K562 (cell line): Measurements from ENCODE around the gene TAPBPL. TPM values are rescaled to one million over a fixed set of nuclear protein-coding genes. Genes with fewer than 3 reads are reported as not detected.

Experiments
- ATAC-seq: fragments of 200-7000 bp; cut with Tn5 transposase; 3 replicates; pipeline ENCODE4 v1.9.1; 2020; ENCODE audit warnings: moderate library complexity
- BruUV-seq: library from RNA; stranded (reverse); fragments of 400-500 nt; replicated peaks from 2 replicates; lab custom pipeline; 2021; lab: Mats Ljungman, UMichigan
- CTCF ChIA-PET: fragments of 300-600 bp; formaldehyde crosslinking; extraction: SDS; loops from one replicate; lab custom pipeline; 2021; ENCODE audit warnings: low intra/inter-chr PET ratio; lab: Yijun Ruan, JAX
- POLR2A ChIA-PET: fragments of 300-600, 350-650 bp; sonication (Branson Sonifier 250); formaldehyde crosslinking; extraction: SDS; loops from one replicate; lab custom pipeline; 2021; ENCODE audit warnings: antibody characterized with exemption, inconsistent platforms; lab: Yijun Ruan, JAX
- DNase-seq, 4 experiments: peaks; one replicate each; pipeline versions ENCODE4 v3.0.0 to v3.0.0-alpha.2; 2011 to 2018; ENCODE audit warnings: low spot score in 3 of 4, mixed read lengths in 3 of 4; ENCODE audit errors: extremely low read depth in 1 of 4
- FAIRE-seq: peaks from 2 replicates; lab custom pipeline; 2011; peaks lifted over from hg19 to GRCh38; lab: Jason Lieb, UNC
- H2AFZ ChIP-seq: 2 replicates; pipeline ENCODE4 v1.6.0; 2011; ENCODE audit warnings: low read depth, low read length, control low read depth, inconsistent platforms
- H3K27ac ChIP-seq: fragments of 200-600 bp; 3 replicates; pipeline ENCODE4 v1.8.0; 2011; ENCODE audit warnings: low read depth, mild to moderate bottlenecking, control low read depth, inconsistent platforms, low read length, moderate library complexity, mixed read lengths; ENCODE audit errors: extremely low read depth
- H3K27me3 ChIP-seq, 2 experiments: fragments of 300-600 bp in 1 of 2; 2 replicates in 1 of 2; 3 replicates in 1 of 2; pipeline versions ENCODE4 v1.6.0 to v1.8.0; 2011; ENCODE audit warnings: inconsistent platforms in 2 of 2, low read length in 2 of 2, mild to moderate bottlenecking in 1 of 2, mixed read lengths in 1 of 2, moderate library complexity in 1 of 2; ENCODE audit not compliant: control insufficient read depth in 2 of 2, insufficient read depth in 2 of 2
- H3K36me3 ChIP-seq: fragments of 300-600 bp; 3 replicates; pipeline ENCODE4 v1.8.0; 2011; ENCODE audit warnings: mild to moderate bottlenecking, low read length, inconsistent platforms; ENCODE audit not compliant: control insufficient read depth, insufficient read depth
- H3K4me1 ChIP-seq, 2 experiments: fragments of 200-600 bp in 1 of 2; replicated peaks in 1 of 2; 2 replicates in 1 of 2; 3 replicates in 1 of 2; pipeline versions ENCODE4 v1.5.1 to v1.8.0; 2011; ENCODE audit warnings: inconsistent platforms in 2 of 2, low read length in 2 of 2, mild to moderate bottlenecking in 1 of 2, mixed read lengths in 1 of 2, moderate library complexity in 1 of 2; ENCODE audit not compliant: control insufficient read depth in 2 of 2, insufficient read depth in 2 of 2
- H3K4me2 ChIP-seq: 2 replicates; pipeline ENCODE4 v1.6.1; 2011; ENCODE audit warnings: low read length, control low read depth, inconsistent platforms, mixed read lengths; ENCODE audit not compliant: insufficient read depth
- H3K4me3 ChIP-seq: fragments of 200-600 bp; sonication (generic), shearing (Covaris generic); 2 replicates; pipeline ENCODE4 v1.5.1; 2016; ENCODE audit warnings: control low read depth, inconsistent platforms
- H3K79me2 ChIP-seq: fragments of 200-600 bp; 3 replicates; pipeline ENCODE4 v1.8.0; 2011; ENCODE audit warnings: low read length, inconsistent platforms; ENCODE audit not compliant: control insufficient read depth, insufficient read depth
- H3K9ac ChIP-seq, 2 experiments: 2 replicates each; pipeline versions ENCODE4 v1.6.0 to v1.6.1; 2011; ENCODE audit warnings: low read depth in 2 of 2, low read length in 2 of 2, control low read depth in 1 of 2, inconsistent platforms in 1 of 2, mild to moderate bottlenecking in 1 of 2, mixed read lengths in 1 of 2; ENCODE audit not compliant: insufficient read depth in 1 of 2
- H3K9me1 ChIP-seq: one replicate; pipeline ENCODE4 v1.6.0; 2011; ENCODE audit warnings: inconsistent platforms, mild to moderate bottlenecking, low read length, moderate library complexity; ENCODE audit not compliant: control insufficient read depth, insufficient read depth
- H3K9me3 ChIP-seq: replicated peaks from 2 replicates; pipeline ENCODE4 v1.5.1; 2011; ENCODE audit warnings: low read depth, low read length, inconsistent platforms; ENCODE audit not compliant: control insufficient read depth, insufficient read depth
- H4K20me1 ChIP-seq: replicated peaks from 2 replicates; pipeline ENCODE4 v1.6.1; 2011; ENCODE audit warnings: low read length, inconsistent platforms, mixed read lengths; ENCODE audit not compliant: control insufficient read depth, insufficient read depth
- FOXA3 ChIP-seq, 2 experiments: fragments of 450-650 bp in 1 of 2; sonication (generic) in 1 of 2; formaldehyde crosslinking; IDR thresholded peaks in 1 of 2; conservative IDR thresholded peaks in 1 of 2; 2 replicates each; pipeline versions ENCODE4 v1.4.0 to v1.8.0; 2020 to 2022; ENCODE audit warnings: mild to moderate bottlenecking in 2 of 2, missing genetic modification reagents in 1 of 2
- GATAD2A ChIP-seq: fragments of 450-650 bp; IDR thresholded peaks from 2 replicates; pipeline ENCODE4 v1.6.1; 2017
- JUN ChIP-seq, 2 experiments: sonication (generic) in 1 of 2; formaldehyde crosslinking in 1 of 2; IDR thresholded peaks; 2 replicates each; pipeline versions ENCODE4 v1.6.1 to v1.8.0; 2012 to 2022; ENCODE audit warnings: borderline replicate concordance in 2 of 2, mild to moderate bottlenecking in 2 of 2, improper control_type of control experiment in 1 of 2, low read depth in 1 of 2, low read length in 1 of 2, missing genetic modification reagents in 1 of 2
- KLF10 ChIP-seq: fragments of 250-450 bp; sonication (Bioruptor Pico); IDR thresholded peaks from 2 replicates; pipeline ENCODE4 v1.6.1; 2021; ENCODE audit warnings: matching md5 sums
- MAFF ChIP-seq: IDR thresholded peaks from 2 replicates; pipeline ENCODE4 v1.6.1; 2012; ENCODE audit warnings: low read length, improper control_type of control experiment
- SMC3 ChIP-seq: conservative IDR thresholded peaks from 2 replicates; pipeline ENCODE4 v1.6.1; 2011; ENCODE audit warnings: low read depth, low read length, improper control_type of control experiment; ENCODE audit not compliant: insufficient read depth
- WGBS: fragments of 100-300 bp; shearing (Covaris generic); methylation state at CpG from one replicate; pipeline ENCODE4 v1.1.6; 2016; ENCODE audit warnings: low coverage, mixed read lengths; ENCODE audit not compliant: insufficient coverage; ENCODE audit errors: missing lambda C conversion rate; 5-methylcytosine and 5-hydroxymethylcytosine counted together
- in situ Hi-C: fragments of 300-500 bp; cut with MboI; formaldehyde crosslinking; loops from 4 replicates; pipeline ENCODE4 v1.15.0; 2018; ENCODE audit warnings: inconsistent platforms, mixed read lengths
- intact Hi-C: fragments of 100-400 bp; cut with micrococcal nuclease; formaldehyde crosslinking; loops from 2 replicates; pipeline ENCODE4 v1.14.2; 2022
- polyA plus RNA-seq, 8 experiments: library from polyadenylated mRNA; depleted of rRNA in 4 of 8; stranded (reverse) in 5 of 8; unstranded in 3 of 8; fragments of >200 nt; fragmentation: Nextera tagmentation in 2 of 8; fragmentation: Illumina TruSeq in 1 of 8; extraction: Ambion mirVana in 2 of 8; extraction: Trizol in 1 of 8; gene quantifications; 2 replicates each; pipeline versions ENCODE4 v1.2.1 to v1.2.3, GENCODE V29; 2011 to 2014; ENCODE audit warnings: inconsistent platforms in 1 of 8, missing spikeins in 1 of 8
- total RNA-seq, 7 experiments: library from RNA; depleted of rRNA in 6 of 7; stranded (reverse); fragments of >200 nt in 6 of 7; fragmentation: Illumina TruSeq in 2 of 7; extraction: Trizol in 2 of 7; gene quantifications; 2 replicates each; pipeline versions ENCODE4 v1.2.1 to v1.2.3, GENCODE V29; 2011 to 2021; ENCODE audit warnings: low replicate concordance in 1 of 7
- TF ChIP-seq, protein P1 (sequence below): fragments of 250-450 bp; sonication (Bioruptor Pico); IDR thresholded peaks from 2 replicates; pipeline ENCODE4 v1.4.0; 2020; ENCODE audit warnings: mild to moderate bottlenecking
- TF ChIP-seq, protein P2 (sequence below): sonication (generic); formaldehyde crosslinking; IDR thresholded peaks from 2 replicates; pipeline ENCODE4 v1.8.1; 2023; ENCODE audit warnings: missing genetic modification reagents, mild to moderate bottlenecking, borderline replicate concordance
- TF ChIP-seq, protein P3 (sequence below): fragments of 250-450 bp; sonication (Bioruptor Pico); IDR thresholded peaks from 2 replicates; pipeline ENCODE4 v1.5.0; 2021; ENCODE audit warnings: mild to moderate bottlenecking, borderline replicate concordance

The TAPBPL gene
- total and polyA plus RNA-seq, 9 of the 15 experiments (the other 6 are each of a cell fraction or from before 2014, with no cell fraction given) = 0.29 to 1.6 (median 0.45) TPM

DNA sequence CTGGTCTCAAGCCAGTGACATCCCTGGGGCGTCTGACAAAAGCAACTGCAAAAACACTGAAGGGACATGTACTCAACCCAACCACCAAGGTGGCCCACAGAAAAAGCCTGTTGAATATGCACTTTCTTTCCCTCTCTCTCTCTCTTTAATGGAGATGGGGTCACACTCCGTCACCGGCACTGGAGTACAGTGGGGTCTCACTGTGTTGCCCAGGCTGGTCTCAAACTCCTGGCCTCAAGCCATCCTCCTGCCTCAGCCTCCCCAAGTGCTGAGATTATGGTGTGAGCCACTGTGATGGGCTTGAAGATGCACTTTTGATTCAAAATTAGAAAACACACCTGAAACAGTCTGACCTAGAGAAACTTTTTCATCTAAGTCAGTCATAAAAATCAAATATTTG lies 14.3 kb upstream of the TAPBPL start:
- no peaks in the 10 kb centered on the region for H3K9me3 ChIP-seq
- H4K20me1 ChIP-seq = no peaks in the 10 kb centered on the region
- no peaks in the 10 kb centered on the region for H3K27me3 ChIP-seq
- no peak overlapping the region for H3K9ac ChIP-seq
- POLR2A ChIA-PET = no interaction called here
- H3K79me2 ChIP-seq = no peaks in the 10 kb centered on the region
- BruUV-seq = no TSS peak
- no peaks in the 10 kb centered on the region; a peak in 2 of 5 replicates for H3K4me1 ChIP-seq
- no peak for ATAC-seq
- FAIRE-seq = no peak
- DNase-seq = no peak
- intact Hi-C loops = no loop called here
- no peak overlapping the region for H3K4me3 ChIP-seq
- 67% methylated on average over 3 of the region's 3 CpGs for WGBS
- H3K36me3 ChIP-seq = no peaks in the 10 kb centered on the region
- no peak overlapping the region for H3K27ac ChIP-seq
- no peak overlapping the region for H3K4me2 ChIP-seq
- H3K9me1 ChIP-seq = no peaks in the 10 kb centered on the region
- TF ChIP-seq MAFF (no peak), FOXA3 (CRISPR knock-in tag; conservative IDR thresholded peaks at IDR 0.05 in 1 of 2, IDR thresholded peaks at IDR 0.05 in 1 of 2) (no peak), SMC3 (no peak), JUN (IDR thresholded peaks at IDR 0.05; ENCODE audit: borderline replicate concordance, low read depth, low read length) (no peak), JUN (CRISPR knock-in tag; IDR thresholded peaks at IDR 0.05; ENCODE audit: borderline replicate concordance) (no peak), GATAD2A (no peak), KLF10 (no peak)
- TF ChIP-seq, protein P1, sequence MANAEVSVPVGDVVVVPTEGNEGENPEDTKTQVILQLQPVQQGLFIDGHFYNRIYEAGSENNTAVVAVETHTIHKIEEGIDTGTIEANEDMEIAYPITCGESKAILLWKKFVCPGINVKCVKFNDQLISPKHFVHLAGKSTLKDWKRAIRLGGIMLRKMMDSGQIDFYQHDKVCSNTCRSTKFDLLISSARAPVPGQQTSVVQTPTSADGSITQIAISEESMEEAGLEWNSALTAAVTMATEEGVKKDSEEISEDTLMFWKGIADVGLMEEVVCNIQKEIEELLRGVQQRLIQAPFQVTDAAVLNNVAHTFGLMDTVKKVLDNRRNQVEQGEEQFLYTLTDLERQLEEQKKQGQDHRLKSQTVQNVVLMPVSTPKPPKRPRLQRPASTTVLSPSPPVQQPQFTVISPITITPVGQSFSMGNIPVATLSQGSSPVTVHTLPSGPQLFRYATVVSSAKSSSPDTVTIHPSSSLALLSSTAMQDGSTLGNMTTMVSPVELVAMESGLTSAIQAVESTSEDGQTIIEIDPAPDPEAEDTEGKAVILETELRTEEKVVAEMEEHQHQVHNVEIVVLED (CRISPR knock-in tag) = no peak
- TF ChIP-seq, protein P2, sequence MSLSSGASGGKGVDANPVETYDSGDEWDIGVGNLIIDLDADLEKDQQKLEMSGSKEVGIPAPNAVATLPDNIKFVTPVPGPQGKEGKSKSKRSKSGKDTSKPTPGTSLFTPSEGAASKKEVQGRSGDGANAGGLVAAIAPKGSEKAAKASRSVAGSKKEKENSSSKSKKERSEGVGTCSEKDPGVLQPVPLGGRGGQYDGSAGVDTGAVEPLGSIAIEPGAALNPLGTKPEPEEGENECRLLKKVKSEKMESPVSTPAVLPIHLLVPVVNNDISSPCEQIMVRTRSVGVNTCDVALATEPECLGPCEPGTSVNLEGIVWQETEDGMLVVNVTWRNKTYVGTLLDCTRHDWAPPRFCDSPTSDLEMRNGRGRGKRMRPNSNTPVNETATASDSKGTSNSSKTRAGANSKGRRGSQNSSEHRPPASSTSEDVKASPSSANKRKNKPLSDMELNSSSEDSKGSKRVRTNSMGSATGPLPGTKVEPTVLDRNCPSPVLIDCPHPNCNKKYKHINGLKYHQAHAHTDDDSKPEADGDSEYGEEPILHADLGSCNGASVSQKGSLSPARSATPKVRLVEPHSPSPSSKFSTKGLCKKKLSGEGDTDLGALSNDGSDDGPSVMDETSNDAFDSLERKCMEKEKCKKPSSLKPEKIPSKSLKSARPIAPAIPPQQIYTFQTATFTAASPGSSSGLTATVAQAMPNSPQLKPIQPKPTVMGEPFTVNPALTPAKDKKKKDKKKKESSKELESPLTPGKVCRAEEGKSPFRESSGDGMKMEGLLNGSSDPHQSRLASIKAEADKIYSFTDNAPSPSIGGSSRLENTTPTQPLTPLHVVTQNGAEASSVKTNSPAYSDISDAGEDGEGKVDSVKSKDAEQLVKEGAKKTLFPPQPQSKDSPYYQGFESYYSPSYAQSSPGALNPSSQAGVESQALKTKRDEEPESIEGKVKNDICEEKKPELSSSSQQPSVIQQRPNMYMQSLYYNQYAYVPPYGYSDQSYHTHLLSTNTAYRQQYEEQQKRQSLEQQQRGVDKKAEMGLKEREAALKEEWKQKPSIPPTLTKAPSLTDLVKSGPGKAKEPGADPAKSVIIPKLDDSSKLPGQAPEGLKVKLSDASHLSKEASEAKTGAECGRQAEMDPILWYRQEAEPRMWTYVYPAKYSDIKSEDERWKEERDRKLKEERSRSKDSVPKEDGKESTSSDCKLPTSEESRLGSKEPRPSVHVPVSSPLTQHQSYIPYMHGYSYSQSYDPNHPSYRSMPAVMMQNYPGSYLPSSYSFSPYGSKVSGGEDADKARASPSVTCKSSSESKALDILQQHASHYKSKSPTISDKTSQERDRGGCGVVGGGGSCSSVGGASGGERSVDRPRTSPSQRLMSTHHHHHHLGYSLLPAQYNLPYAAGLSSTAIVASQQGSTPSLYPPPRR = no peak
- TF ChIP-seq, protein P3, sequence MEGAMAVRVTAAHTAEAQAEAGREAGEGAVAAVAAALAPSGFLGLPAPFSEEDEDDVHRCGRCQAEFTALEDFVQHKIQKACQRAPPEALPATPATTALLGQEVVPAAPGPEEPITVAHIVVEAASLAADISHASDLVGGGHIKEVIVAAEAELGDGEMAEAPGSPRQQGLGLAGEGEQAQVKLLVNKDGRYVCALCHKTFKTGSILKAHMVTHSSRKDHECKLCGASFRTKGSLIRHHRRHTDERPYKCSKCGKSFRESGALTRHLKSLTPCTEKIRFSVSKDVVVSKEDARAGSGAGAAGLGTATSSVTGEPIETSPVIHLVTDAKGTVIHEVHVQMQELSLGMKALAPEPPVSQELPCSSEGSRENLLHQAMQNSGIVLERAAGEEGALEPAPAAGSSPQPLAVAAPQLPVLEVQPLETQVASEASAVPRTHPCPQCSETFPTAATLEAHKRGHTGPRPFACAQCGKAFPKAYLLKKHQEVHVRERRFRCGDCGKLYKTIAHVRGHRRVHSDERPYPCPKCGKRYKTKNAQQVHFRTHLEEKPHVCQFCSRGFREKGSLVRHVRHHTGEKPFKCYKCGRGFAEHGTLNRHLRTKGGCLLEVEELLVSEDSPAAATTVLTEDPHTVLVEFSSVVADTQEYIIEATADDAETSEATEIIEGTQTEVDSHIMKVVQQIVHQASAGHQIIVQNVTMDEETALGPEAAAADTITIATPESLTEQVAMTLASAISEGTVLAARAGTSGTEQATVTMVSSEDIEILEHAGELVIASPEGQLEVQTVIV (CRISPR knock-in tag) = no peak
- TF ChIP-seq, all 486 proteins: peak for 0
- no peak overlapping the region for H2AFZ ChIP-seq
- in situ Hi-C loops = no loop called here
- CTCF ChIA-PET = no interaction called here
